NCI-H446 (cell line): ENCODE results near the gene SPSB3.

Experiments used
- DNase-seq, 2 experiments: peaks; one replicate each; lab custom pipeline; 2025; lab: John Stamatoyannopoulos, UW

Gene SPSB3

GRCh38 chr16:1763521-1764511 is 18.6 kb downstream of the SPSB3 start:
- DNase-seq = no peak

DNA sequence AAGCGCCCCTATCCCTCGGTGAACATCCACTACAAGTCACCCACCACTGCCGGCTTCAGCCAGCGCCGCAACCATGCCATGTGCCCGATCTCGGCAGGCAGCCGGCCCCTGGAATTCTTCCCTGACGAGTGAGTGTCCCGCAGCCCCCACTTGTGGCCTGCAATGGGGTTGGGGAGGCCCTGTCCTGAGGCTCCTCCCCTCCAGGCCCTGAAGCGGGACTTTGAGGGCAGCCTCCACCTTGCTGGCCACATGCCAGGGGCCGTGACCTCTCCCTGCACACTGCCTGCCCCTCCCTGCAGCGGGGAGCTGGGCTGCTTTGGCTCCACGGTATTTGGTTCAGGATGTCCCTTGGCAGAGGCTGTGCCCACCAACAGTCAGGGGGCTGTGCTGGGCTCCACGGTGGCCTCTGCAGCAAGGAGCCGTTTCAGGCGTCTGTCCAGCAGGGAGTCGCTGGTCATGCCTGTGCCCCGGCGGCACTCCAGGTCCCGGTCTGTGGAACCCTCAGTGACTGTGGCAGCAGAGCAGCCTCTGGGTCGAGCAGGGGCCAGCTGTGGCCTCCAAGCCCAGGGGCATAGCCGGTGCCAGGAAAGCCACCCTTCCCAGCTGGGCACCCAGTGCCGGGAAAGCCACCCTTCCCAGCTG is 19.4 kb downstream of the SPSB3 start:
- no peak for DNase-seq

DNA sequence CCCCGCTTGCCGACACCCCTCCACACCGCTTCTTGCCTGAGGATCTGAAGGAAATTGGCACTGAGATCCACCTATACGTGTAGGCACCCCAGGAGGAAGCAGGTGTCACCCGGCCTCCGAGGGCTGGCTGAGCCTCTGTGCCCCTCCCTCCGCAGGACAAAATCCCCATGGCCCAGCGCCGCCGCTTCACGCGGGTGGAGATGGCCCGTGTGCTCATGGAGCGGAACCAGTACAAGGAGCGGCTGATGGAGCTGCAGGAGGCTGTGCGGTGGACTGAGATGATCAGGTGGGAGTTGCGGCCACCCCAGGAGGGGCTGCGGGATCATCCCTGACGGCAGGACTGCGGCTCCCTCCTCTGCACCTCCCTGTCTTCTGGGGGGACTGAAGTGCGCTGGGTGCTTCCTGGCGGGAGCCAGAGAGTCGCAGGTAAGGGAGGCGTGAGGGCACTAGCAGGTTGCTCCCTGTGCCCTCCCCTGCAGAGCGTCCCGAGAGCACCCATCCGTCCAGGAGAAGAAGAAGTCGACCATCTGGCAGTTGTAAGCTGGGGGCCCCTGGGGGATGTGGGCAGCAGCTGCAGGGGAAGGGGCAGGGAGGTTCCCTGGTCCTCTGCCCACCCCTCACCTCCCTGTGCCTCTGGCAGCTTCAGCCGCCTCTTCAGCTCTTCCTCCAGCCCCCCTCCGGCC is 20.0 kb downstream of the SPSB3 start:
- DNase-seq = no peak

DNA sequence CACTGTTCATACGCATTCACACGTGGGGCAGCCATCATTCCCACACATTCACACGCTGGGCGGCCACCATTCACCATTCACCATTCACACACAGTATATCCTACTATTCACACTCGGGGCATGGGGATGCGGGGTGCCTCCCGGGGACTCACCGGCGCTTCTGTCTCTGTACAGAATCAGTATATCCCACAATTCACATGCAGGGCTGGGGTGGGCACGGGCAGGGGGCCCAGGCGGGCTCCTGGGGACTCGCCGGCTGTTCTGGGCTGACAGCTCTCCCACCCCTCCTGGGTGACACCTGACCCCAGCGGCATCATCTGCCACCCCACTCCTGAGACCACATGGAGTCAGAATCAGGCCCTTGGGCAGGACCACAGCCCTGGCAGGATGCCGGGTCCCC is 20.6 kb downstream of the SPSB3 start:
- no peak for DNase-seq

- no peak for DNase-seq
Observed at GRCh38 chr16:1760911-1761310, 21.5 kb downstream of the SPSB3 start.

- no peak for DNase-seq
Observed at GRCh38 chr16:1759511-1759910, 22.9 kb downstream of the SPSB3 start.

DNA sequence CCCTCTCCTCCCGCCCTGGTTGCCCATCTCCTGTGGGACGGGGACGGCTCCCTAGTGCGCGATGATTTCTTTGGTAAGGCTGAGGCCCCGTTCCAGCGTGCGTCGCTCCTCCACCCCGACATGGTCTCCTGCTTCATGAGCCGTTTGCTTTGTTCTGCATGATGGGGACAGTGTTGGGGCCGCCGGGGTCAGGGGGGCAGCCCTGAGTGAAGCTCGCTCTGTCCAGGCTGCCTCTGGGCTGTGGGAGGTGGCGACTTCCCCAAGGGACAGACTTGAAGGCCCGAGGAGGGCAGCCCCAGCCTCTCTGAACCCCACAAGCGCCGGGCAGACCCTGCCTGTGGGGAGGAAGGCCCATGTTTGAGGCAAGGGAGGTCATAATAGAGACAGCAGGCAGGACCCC is 23.4 kb downstream of the SPSB3 start:
- DNase-seq = no peak

- no peak for DNase-seq
Observed at GRCh38 chr16:1757714-1758461, 24.5 kb downstream of the SPSB3 start.

GRCh38 chr16:1754204-1754603 is 28.2 kb downstream of the SPSB3 start:
- no peak for DNase-seq

DNA sequence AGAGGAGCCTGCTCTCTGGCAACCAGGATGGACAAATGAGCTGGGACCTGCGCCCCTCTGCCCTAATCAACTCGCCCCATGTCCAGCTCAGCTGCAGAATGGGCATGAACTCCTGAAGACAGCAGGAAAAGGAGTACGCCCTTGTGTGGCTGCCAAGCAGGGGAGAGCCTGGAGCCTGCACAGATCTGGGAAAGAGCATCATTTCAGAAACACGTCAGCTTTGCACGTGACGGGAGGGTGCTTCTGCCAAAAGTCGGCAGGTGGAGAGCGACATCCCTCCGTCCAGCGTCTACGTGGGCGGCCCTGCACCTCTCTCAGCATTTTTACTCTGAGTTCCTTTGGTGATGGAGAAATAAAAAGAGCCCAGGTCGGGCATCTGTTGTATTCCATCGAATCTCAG is 29.5 kb downstream of the SPSB3 start:
- no peak for DNase-seq

- no peak for DNase-seq
Observed at GRCh38 chr16:1751946-1752345, 30.4 kb downstream of the SPSB3 start.

DNA sequence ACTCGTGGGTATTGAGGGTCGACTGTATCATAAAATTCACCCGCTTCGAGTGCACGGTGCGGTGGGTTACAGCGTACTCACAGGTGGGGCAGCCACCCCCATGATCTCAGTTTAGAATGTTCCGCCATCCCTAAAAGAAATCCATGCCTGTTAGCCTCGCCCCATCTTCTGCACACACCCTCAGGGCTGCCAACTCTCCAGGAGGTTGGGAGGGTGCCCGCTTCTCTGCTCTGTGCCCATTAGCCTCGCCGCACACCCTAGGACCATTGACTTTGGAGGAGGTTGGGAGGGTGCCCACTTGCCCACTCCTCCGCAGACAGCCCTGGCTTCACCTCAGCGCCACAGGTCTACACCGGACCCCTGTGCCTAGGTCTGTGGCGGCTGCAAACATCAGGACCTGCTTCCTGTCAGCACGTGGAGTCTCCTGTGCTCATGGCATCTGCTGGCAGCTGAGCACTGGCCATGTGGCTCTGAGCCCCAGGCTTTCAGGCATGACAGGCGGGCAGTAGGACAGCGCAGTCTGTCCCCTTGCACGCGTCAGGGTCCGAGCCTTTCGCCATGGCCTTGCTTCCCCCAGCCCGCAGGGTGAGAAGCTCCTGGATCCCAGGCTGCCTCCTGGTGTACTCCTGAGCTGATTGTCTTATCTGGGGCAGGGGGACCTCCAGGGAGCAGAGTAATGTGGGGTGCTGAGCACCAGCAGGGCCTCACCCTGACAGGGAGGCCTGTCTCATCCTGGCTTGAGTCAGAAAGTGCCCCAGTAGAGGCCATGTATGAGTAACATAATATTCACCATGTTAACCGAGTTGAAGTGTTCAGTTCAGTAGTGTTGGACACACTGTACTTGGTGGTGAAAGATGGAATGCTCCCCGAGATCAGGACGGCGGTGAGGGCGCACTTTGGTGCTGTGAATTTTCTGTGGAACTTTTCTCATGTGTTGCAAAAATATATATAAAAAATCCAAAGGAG is 32.9 kb downstream of the SPSB3 start:
- no peak for DNase-seq

DNA sequence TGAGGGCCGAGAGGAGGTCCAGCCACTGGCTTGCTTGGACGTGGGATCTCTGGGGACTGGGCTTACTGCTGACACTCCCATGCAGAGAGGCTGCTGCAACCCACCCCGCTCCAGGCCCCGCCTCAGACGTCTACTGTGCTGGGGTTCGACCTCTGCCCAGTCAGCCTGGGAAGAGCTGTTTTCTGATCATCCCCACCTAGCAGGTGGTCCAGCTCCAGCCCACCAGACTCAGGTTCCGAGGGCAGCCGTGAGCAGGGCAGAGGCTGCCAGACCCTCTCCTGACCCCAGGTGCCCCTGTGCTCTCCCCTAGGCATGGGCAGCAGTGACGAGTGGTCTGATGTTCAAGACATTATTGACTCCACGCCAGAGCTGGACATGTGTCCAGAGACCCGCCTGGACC is 34.4 kb downstream of the SPSB3 start:
- no peak for DNase-seq

- no peak for DNase-seq
Observed at GRCh38 chr16:1746693-1747195, 35.6 kb downstream of the SPSB3 start.

- DNase-seq = no peak
Observed at GRCh38 chr16:1745900-1746692, 36.3 kb downstream of the SPSB3 start.

GRCh38 chr16:1745181-1745899 is 37.0 kb downstream of the SPSB3 start:
- DNase-seq = no peak

DNA sequence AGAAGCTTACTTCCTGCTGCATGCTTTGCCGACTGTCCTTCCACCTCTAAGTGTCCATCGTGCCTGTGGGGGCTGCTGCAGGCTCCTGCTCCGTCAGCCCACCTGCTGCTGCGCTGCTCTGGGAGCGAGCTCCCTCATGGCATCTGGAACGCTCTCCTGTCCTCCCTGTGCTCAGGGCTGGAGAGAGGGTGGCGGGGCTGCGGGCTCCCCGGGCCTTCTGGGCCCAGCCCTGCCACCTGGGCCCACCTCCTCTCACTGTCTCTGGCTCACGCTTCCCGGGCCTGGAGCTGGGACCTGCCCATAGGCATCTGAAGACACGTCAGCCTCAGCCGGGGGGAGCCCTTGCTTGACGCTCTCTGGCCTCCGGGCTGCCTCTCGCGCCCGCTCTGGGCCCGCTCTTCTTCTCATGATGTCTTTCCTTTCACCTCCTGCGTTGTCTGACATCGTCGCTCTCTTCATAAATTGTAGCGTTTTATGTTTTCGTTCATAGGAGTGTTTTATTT is 38.0 kb downstream of the SPSB3 start:
- no peak for DNase-seq

DNA sequence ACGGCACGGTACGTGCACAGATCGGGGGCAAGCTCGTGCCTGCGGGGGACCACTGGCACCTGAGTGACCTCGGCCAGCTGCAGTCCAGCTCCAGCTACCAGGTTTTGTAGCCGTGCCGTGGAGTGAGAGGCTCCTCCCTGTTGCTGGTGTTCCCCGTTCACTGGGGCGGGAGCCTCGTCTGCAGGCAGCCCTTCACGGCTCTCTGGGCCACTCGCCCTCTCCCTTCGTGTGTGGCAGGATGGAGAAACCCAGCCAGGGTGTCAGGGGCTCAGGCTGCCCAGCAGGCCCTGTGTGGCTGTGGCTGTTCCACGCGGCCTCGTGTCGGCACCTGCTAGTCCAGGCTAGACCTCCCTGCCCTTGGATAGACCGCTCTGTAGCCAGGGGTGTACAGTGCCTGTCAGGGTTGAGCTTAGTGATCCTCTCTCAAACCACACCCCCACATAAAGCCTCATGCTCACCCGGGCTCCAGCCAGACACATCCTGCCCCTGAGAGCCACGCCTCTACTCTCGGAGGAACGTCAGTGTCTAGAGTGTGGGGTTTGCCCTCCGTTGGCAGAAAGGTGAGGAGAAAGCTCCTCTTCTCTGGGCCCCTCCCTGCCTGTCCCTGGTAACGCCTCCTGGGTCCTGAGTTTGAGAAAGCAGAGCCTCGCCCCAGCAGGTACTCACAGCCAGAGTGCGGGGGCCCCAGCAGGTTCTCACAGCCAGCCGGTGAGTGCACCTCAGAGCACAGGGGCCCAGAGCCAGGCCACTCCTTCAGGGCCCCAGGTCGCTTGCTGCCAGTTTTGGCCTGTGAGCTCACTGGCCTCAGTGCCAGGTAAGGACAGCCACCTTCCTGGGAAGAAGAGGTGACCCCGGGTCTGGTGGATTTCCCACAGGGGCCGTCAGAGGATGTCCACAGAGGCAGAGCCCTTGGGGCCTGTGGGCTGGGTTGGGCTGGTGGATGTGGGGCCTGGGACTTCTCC is 38.7 kb downstream of the SPSB3 start:
- no peak for DNase-seq
